ENCODE measurements around the gene RTN4RL1.

RTN4RL1 gene

GRCh38 chr17:2057760-2058585 lies 32.8 kb upstream of the RTN4RL1 start:
- TF ChIP-seq MYC (IDR thresholded peaks at IDR 0.05; ENCODE audit: low read depth, low read length) (no peak), POLR2A (IDR thresholded peaks at IDR 0.05; ENCODE audit: extremely low read depth, insufficient read length) (no peak)
- TF ChIP-seq, protein P1, sequence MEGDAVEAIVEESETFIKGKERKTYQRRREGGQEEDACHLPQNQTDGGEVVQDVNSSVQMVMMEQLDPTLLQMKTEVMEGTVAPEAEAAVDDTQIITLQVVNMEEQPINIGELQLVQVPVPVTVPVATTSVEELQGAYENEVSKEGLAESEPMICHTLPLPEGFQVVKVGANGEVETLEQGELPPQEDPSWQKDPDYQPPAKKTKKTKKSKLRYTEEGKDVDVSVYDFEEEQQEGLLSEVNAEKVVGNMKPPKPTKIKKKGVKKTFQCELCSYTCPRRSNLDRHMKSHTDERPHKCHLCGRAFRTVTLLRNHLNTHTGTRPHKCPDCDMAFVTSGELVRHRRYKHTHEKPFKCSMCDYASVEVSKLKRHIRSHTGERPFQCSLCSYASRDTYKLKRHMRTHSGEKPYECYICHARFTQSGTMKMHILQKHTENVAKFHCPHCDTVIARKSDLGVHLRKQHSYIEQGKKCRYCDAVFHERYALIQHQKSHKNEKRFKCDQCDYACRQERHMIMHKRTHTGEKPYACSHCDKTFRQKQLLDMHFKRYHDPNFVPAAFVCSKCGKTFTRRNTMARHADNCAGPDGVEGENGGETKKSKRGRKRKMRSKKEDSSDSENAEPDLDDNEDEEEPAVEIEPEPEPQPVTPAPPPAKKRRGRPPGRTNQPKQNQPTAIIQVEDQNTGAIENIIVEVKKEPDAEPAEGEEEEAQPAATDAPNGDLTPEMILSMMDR (IDR thresholded peaks at IDR 0.05; ENCODE audit: low read depth, low read length) = no peak
- TF ChIP-seq, protein P2, sequence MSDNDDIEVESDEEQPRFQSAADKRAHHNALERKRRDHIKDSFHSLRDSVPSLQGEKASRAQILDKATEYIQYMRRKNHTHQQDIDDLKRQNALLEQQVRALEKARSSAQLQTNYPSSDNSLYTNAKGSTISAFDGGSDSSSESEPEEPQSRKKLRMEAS (IDR thresholded peaks at IDR 0.05; ENCODE audit: low read depth, low read length) = no peak
- DNase-seq (ENCODE audit: low read depth) = no peak
- no peak overlapping the region for H3K4me3 ChIP-seq (ENCODE audit: low read depth, low read length)

DNA sequence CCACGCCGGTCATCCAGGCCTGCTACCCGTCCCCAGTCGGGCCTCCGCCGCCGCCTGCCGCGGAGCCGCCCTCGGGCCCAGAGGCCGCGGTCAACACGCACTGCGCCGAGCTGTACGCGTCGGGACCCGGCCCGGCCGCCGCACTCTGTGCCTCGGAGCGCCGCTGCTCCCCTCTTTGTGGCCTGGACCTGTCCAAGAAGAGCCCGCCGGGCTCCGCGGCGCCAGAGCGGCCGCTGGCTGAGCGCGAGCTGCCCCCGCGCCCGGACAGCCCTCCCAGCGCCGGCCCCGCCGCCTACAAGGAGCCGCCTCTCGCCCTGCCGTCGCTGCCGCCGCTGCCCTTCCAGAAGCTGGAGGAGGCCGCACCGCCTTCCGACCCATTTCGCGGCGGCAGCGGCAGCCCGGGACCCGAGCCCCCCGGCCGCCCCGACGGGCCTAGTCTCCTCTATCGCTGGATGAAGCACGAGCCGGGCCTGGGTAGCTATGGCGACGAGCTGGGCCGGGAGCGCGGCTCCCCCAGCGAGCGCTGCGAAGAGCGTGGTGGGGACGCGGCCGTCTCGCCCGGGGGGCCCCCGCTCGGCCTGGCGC lies 32.1 kb upstream of the RTN4RL1 start:
- DNase-seq (ENCODE audit: low read depth) = no peak
- H3K4me3 ChIP-seq (ENCODE audit: low read depth, low read length) = no peak overlapping the region
- TF ChIP-seq, protein P1 (IDR thresholded peaks at IDR 0.05; ENCODE audit: low read depth, low read length) = no peak
- no peak for TF ChIP-seq MYC (IDR thresholded peaks at IDR 0.05; ENCODE audit: low read depth, low read length)
- TF ChIP-seq POLR2A (IDR thresholded peaks at IDR 0.05; ENCODE audit: extremely low read depth, insufficient read length) = no peak
- TF ChIP-seq, protein P2 (IDR thresholded peaks at IDR 0.05; ENCODE audit: low read depth, low read length) = no peak

GRCh38 chr17:2056206-2057174 lies 31.4 kb upstream of the RTN4RL1 start:
- H3K4me3 ChIP-seq (ENCODE audit: low read depth, low read length) = no peak overlapping the region
- TF ChIP-seq, protein P2 (IDR thresholded peaks at IDR 0.05; ENCODE audit: low read depth, low read length) = no peak
- no peak for DNase-seq (ENCODE audit: low read depth)

DNA sequence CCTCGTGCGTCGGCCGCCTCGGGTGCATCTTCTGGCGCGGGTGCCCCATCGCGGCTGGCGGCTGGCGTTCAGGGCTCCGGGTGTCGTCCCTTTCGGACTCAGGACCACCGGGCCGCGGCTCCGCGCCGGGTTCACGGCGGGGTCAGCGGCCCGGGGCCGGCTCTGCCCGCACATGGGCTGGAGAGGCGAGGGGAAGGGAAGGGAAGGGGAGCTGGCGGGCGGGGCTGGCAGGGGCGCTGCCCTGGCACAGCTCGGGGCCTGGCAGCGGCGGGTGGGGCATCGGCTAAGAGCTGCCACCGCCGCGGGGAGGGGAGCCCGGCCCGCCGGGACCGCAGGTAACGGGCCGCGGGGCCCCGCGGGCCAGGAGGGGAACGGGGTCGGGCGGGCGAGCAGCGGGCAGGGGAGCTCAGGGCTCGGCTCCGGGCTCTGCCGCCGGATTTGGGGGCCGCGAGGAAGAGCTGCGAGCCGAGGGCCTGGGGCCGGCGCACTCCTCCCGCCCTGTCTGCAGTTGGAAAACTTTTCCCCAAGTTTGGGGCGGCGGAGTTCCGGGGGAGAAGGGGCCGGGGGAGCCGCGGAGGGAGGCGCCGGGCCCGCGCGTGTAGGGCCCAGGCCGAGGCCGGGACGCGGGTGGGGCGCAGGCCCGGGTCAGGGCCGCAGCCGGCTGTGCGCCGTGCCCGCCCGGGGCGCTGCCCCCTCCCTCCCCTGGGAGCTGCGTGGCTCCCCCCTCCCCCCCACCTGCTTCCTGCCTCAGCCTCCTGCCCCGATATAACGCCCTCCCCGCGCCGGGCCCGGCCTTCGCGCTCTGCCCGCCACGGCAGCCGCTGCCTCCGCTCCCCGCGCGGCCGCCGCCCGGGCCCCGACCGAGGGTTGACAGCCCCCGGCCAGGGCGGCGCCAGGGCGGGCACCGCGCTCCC lies 30.4 kb upstream of the RTN4RL1 start:
- H3K4me3 ChIP-seq (ENCODE audit: low read depth, low read length) = no peak overlapping the region
- peak; percentile 34 for DNase-seq (ENCODE audit: low read depth)
- no peak for TF ChIP-seq POLR2A (IDR thresholded peaks at IDR 0.05; ENCODE audit: extremely low read depth, insufficient read length)
- TF ChIP-seq, protein P1 (IDR thresholded peaks at IDR 0.05; ENCODE audit: low read depth, low read length) = no peak
- TF ChIP-seq, protein P2 (IDR thresholded peaks at IDR 0.05; ENCODE audit: low read depth, low read length) = no peak
- no peak for TF ChIP-seq MYC (IDR thresholded peaks at IDR 0.05; ENCODE audit: low read depth, low read length)

GRCh38 chr17:2054512-2055291 lies 29.6 kb upstream of the RTN4RL1 start, which contains the start of gene HIC1:
HIC1 (plus strand) TSS chr17:2055103; CDS start chr17:2056691, 1,588 bp downstream.
- TF ChIP-seq MYC (IDR thresholded peaks at IDR 0.05; ENCODE audit: low read depth, low read length) = no peak
- TF ChIP-seq, protein P1 (IDR thresholded peaks at IDR 0.05; ENCODE audit: low read depth, low read length) = peak; percentile 33
- H3K4me3 ChIP-seq (ENCODE audit: low read depth, low read length) = no peak within 1 kb of the TSS
- DNase-seq (ENCODE audit: low read depth) = peak; percentile 73
